ENCODE results near the gene NAXE. TPM values are rescaled to one million over a fixed set of nuclear protein-coding genes. Genes with fewer than 3 reads are reported as not detected.
A peak's percentile ranks its signal among the peaks of the same experiment; 100 is the strongest.

NAXE gene
- total RNA-seq: 10 to 100 TPM; 42.7 to 80.8 (median 63.3) TPM

DNA sequence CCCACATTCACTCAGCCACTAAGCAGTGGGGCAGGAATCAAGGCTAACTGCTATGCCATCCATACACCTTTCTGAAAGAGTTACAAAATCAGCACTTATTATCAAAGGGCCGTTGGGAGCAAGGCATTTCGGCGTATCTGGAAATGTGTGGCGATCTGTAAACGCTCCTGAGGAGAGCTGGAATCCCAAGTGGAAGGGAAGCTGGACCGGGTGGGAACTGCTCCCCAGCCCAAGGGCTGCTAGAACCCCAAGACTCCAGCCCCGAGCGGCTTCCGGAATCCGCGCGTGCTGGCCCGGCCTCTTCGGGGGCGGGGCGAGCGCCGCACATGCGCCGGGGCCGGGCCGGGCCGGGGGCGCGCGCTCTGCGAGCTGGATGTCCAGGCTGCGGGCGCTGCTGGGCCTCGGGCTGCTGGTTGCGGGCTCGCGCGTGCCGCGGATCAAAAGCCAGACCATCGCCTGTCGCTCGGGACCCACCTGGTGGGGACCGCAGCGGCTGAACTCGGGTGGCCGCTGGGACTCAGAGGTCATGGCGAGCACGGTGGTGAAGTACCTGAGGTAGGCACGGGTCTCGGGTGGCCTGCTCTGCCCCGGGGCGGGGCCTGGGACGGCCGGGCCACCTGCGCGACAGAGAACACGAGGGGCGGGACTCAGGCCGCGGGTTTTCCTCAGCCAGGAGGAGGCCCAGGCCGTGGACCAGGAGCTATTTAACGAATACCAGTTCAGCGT, at the start of gene NAXE:
TSS of gene NAXE (plus strand) at position 345 of the 726 bp plus-strand sequence. CDS start at position 374, 29 bp downstream.
- WGBS: 1% methylated on average over 29 of the region's 60 CpGs
- Histone ChIP-seq H3K27ac (peak within 1 kb of the TSS; percentile 80), H3K27me3 (no peaks in the 10 kb centered on the region), H3K36me3 (peaks cover 34% of the 10 kb centered on the region), H3K9me3 (no peaks in the 10 kb centered on the region), H3K4me3 (peak within 1 kb of the TSS; percentile 57), H3K4me1 (peaks cover 16% of the 10 kb centered on the region)
- TF ChIP-seq, protein P1, sequence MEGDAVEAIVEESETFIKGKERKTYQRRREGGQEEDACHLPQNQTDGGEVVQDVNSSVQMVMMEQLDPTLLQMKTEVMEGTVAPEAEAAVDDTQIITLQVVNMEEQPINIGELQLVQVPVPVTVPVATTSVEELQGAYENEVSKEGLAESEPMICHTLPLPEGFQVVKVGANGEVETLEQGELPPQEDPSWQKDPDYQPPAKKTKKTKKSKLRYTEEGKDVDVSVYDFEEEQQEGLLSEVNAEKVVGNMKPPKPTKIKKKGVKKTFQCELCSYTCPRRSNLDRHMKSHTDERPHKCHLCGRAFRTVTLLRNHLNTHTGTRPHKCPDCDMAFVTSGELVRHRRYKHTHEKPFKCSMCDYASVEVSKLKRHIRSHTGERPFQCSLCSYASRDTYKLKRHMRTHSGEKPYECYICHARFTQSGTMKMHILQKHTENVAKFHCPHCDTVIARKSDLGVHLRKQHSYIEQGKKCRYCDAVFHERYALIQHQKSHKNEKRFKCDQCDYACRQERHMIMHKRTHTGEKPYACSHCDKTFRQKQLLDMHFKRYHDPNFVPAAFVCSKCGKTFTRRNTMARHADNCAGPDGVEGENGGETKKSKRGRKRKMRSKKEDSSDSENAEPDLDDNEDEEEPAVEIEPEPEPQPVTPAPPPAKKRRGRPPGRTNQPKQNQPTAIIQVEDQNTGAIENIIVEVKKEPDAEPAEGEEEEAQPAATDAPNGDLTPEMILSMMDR (IDR thresholded peaks at IDR 0.05): no peak
- no peak for TF ChIP-seq EP300 (IDR thresholded peaks at IDR 0.05)
- peak in 1 of 2 donors; percentile 61 for TF ChIP-seq POLR2A (IDR thresholded peaks at IDR 0.05)
- TF ChIP-seq POLR2AphosphoS5 (IDR thresholded peaks at IDR 0.05): peak in 1 of 3 donors; percentile 13
- DNase-seq (ENCODE audit: low spot score in 2 of 2): peak in 1 of 2 donors; percentile 77

DNA sequence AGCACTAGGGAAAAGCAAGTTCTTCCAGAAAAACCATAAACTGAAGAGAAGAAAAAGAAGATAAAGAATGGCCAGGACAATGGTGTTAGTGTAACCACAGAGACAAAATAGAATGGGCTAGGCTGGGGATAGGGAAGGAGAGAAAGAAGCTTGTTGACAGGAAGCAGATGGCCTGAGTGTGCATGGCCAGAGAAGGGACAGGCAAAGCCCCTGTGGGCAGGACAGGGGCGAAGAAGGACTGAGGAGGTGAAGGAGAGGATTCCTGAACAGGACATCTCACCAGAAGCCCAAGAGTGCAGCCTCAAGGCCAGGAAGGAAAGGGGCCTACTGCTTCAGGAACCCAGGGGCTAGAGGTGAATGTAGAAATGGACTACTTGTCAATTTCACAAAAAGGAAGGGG, 48.5 kb upstream of the NAXE start:
- Histone ChIP-seq H3K4me3 (no peak overlapping the region), H3K36me3 (no peaks in the 10 kb centered on the region), H3K27me3 (no peaks in the 10 kb centered on the region), H3K9me3 (no peaks in the 10 kb centered on the region), H3K27ac (no peak overlapping the region), H3K4me1 (no peaks in the 10 kb centered on the region)
- DNase-seq (ENCODE audit: low spot score in 2 of 2): no peak
- WGBS: 94% methylated on average over 1 of the region's 1 CpG
- no peak for TF ChIP-seq EP300 (IDR thresholded peaks at IDR 0.05)
- TF ChIP-seq, protein P1 (IDR thresholded peaks at IDR 0.05): no peak

DNA sequence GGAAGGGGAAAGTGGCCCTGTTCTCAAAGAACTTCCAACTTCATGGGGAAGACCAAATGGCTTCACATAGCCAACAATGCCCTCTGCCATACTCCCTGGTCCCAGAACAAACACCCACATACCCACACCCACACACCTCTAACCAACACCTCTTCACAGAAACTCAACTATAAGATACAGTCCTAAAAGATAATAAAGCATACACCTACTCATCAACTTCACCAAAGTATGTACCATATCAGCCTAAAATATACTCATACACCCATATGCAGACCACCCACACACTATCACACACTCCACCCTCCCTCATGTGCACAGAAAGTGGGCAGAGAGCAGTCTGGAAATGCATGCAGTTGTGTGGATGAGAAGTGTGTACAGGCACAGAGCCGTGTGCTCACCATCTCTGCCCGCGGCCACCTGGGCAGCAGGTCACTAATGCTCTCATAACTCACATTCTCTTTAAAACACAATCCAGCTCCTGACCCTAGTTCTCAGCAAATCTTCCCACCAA, 46.9 kb upstream of the NAXE start:
- H3K9me3 ChIP-seq: no peaks in the 10 kb centered on the region
- H3K4me1 ChIP-seq: no peaks in the 10 kb centered on the region
- peak in 1 of 2 donors; percentile 11 for DNase-seq (ENCODE audit: low spot score in 2 of 2)
- H3K27ac ChIP-seq: no peak overlapping the region
- H3K27me3 ChIP-seq: no peaks in the 10 kb centered on the region
- no peak overlapping the region for H3K4me3 ChIP-seq
- no peak for TF ChIP-seq POLR2A (IDR thresholded peaks at IDR 0.05)
- no peak for TF ChIP-seq EP300 (IDR thresholded peaks at IDR 0.05)
- no peak for TF ChIP-seq POLR2AphosphoS5 (IDR thresholded peaks at IDR 0.05)
- TF ChIP-seq, protein P1 (IDR thresholded peaks at IDR 0.05): no peak
- WGBS: 92% methylated on average over 3 of the region's 3 CpGs
- no peaks in the 10 kb centered on the region for H3K36me3 ChIP-seq

DNA sequence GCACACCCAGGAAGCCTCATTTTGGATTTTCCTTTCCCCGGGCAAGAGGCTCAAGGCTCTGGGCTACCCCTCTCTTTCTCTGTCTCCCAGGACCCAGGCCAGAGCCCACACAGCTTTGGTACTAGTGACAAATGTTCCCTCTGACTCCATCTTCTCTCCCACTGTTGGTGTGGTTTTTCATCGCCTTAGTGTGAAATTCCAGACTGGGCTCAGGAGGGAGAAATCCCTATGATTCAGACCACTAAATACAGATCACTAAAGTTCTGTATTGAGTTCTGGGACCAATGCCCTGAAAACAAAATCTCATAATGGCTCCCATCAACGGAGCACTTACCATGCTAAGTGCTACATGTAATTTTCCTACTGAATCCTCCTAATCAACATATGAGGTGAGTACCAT, 45.3 kb upstream of the NAXE start:
- H3K9me3 ChIP-seq: no peaks in the 10 kb centered on the region
- no peak for TF ChIP-seq EP300 (IDR thresholded peaks at IDR 0.05)
- TF ChIP-seq POLR2AphosphoS5 (IDR thresholded peaks at IDR 0.05): no peak
- no peak for TF ChIP-seq POLR2A (IDR thresholded peaks at IDR 0.05)
- TF ChIP-seq, protein P1 (IDR thresholded peaks at IDR 0.05): no peak
- WGBS: 93% methylated on average over 3 of the region's 3 CpGs
- H3K36me3 ChIP-seq: no peaks in the 10 kb centered on the region
- H3K4me3 ChIP-seq: no peak overlapping the region
- no peak overlapping the region for H3K27ac ChIP-seq
- H3K4me1 ChIP-seq: no peaks in the 10 kb centered on the region
- DNase-seq (ENCODE audit: low spot score in 2 of 2): no peak
- H3K27me3 ChIP-seq: no peaks in the 10 kb centered on the region

DNA sequence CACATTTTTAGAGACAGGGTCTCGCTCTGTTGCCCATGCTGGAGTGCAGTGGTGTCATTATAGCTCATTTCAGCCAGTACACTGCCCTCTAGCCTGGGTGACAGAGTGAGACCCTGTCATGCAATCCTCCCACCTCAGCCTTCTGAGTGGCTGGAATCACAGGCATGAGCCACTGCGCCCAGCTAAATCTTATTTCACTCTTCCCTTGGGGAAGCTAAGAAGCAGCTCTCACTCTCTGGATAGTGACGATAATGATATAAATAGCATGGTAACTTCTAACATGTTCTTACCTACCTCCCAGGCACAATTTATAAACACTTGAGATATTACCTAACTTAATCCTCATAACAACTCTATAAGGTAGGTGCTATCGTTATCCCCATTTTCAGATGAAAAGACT, 44.1 kb upstream of the NAXE start:
- Histone ChIP-seq H3K36me3 (no peaks in the 10 kb centered on the region), H3K4me3 (no peak overlapping the region), H3K4me1 (no peaks in the 10 kb centered on the region), H3K27me3 (no peaks in the 10 kb centered on the region), H3K27ac (no peak overlapping the region), H3K9me3 (no peaks in the 10 kb centered on the region)
- no peak for DNase-seq (ENCODE audit: low spot score in 2 of 2)
- WGBS: 98% methylated on average over 4 of the region's 4 CpGs
- TF ChIP-seq POLR2A (IDR thresholded peaks at IDR 0.05): no peak
- no peak for TF ChIP-seq EP300 (IDR thresholded peaks at IDR 0.05)
- TF ChIP-seq, protein P1 (IDR thresholded peaks at IDR 0.05): no peak

Measured in suprapubic skin (tissue), 4 donors.